ENCODE measurements around the gene TMEM218. TPM values are rescaled to one million over a fixed set of nuclear protein-coding genes. Genes with fewer than 3 reads are reported as not detected.

Gene TMEM218
- total RNA-seq, 1 experiment from 2014 or later: 17.9 TPM

DNA sequence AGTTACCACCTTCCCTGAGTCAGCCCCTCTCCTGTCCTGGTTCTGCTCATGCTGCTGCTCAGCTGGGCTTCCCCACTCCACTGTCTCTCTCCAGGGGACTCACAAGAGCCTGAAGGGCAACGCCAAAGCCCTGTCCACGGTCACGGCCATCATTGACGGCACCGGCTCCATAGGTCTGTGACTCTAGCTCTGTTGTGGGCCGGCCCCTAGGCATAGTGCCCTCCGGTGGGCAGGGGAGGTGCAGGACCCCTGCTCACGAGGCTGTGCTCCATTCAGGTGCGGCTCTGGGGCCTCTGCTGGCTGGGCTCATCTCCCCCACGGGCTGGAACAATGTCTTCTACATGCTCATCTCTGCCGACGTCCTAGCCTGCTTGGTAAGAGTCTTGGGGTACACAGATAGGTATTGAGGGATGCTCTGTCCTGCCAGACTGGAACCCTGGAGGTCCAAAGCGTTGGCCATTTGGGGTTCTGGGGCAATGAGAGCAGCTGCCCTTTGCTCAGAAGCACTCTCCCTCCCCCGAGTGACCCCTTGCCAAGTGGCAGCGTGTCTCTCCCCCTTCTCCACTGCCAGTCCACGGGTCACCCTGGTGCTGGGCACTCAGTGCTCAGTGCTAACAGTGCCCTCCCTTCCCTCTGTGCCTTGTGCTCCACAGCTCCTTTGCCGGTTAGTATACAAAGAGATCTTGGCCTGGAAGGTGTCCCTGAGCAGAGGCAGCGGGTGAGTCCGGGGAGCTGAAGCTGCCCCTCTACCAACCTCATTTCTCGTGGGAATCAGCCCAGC lies 25.9 kb downstream of the TMEM218 start:
- Histone ChIP-seq H3K27me3 (ENCODE audit: insufficient read depth, low read length) (no peaks in the 10 kb centered on the region), H3K9ac (ENCODE audit: low read length) (no peak overlapping the region), H3K4me3 (replicated peaks in 1 of 2; ENCODE audit: low read depth in 1 of 2, low read length in 2 of 2) (no peak overlapping the region), H4K20me1 (ENCODE audit: insufficient read depth) (no peaks in the 10 kb centered on the region), H3K36me3 (ENCODE audit: control insufficient read depth in 1 of 2, insufficient read depth in 2 of 2, low read length in 2 of 2) (no peaks in the 10 kb centered on the region), H3K27ac (ENCODE audit: low read depth, low read length) (no peak overlapping the region), H3K79me2 (ENCODE audit: insufficient read depth, low read length) (no peaks in the 10 kb centered on the region), H2AFZ (ENCODE audit: low read depth, low read length, poor library complexity, severe bottlenecking) (no peak overlapping the region), H3K4me2 (ENCODE audit: low read length) (no peak overlapping the region), H3K4me1 (ENCODE audit: control insufficient read depth in 1 of 2, insufficient read depth in 2 of 2, low read length in 2 of 2) (peaks cover 14 to 60% of the 10 kb centered on the region in 2 experiments; a peak in 3 of 4 replicates), H3K9me2 (ENCODE audit: insufficient read depth) (no peaks in the 10 kb centered on the region), H3K9me3 (ENCODE audit: control insufficient read depth in 1 of 2, insufficient read depth in 1 of 2, low read depth in 1 of 2, low read length in 2 of 2) (no peaks in the 10 kb centered on the region)
- ATAC-seq (no peak), DNase-seq (ENCODE audit: low read depth, low spot score) (no peak)
- POLR2A ChIA-PET: no interaction called here
- RAD21 ChIA-PET (ENCODE audit: low non-redundant PET in 1 of 2, low total read pairs in 2 of 2, uncharacterized antibody in 2 of 2, unreplicated experiment in 2 of 2): no interaction called here
- no TSS peak for BruUV-seq (replicated peaks)
- CTCF ChIA-PET: no interaction called here
- intact Hi-C loops (cut with micrococcal nuclease): no loop called here
- TF ChIP-seq ZNF274 (IDR thresholded peaks at IDR 0.05; ENCODE audit: low read depth, low read length) (no peak), YY1 (IDR thresholded peaks at IDR 0.05; ENCODE audit: extremely low read depth, insufficient replicate concordance, low read depth, low read length) (no peak), JUND (IDR thresholded peaks at IDR 0.05) (no peak), POLR2A (IDR thresholded peaks at IDR 0.05; ENCODE audit: borderline replicate concordance, extremely low read depth, insufficient read depth, insufficient read length) (no peak)
- TF ChIP-seq, protein P1, sequence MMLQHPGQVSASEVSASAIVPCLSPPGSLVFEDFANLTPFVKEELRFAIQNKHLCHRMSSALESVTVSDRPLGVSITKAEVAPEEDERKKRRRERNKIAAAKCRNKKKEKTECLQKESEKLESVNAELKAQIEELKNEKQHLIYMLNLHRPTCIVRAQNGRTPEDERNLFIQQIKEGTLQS (IDR thresholded peaks at IDR 0.05): no peak

DNA sequence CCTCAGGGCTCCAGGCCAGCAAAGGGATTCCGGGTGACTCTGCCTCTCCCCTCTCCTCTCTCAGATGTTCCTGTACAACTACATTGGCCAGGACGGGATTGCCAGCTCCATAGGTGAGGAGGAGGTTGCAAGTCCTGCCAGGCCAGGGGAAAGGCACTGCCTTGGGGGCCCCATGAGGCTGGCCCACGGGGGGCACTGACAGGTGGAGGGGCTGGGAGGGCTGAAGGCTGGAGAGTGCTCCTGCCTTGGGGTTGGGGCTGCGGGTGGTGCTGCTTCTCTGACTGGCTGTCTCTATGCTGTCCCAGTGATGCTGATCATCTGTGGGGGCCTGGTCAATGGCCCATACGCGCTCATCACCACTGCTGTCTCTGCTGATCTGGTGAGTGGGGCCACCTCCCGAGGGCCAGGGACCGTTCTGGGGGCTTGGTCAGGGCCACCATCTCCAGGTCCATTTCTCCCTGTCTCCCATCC lies 26.6 kb downstream of the TMEM218 start:
- ChIA-PET CTCF (no interaction called here), POLR2A (no interaction called here), RAD21 (ENCODE audit: low non-redundant PET in 1 of 2, low total read pairs in 2 of 2, uncharacterized antibody in 2 of 2, unreplicated experiment in 2 of 2) (no interaction called here)
- intact Hi-C loops (cut with micrococcal nuclease): no loop called here
- no peak for DNase-seq (ENCODE audit: low read depth, low spot score)
- Histone ChIP-seq H3K9me3 (ENCODE audit: control insufficient read depth in 1 of 2, insufficient read depth in 1 of 2, low read depth in 1 of 2, low read length in 2 of 2) (no peaks in the 10 kb centered on the region), H3K36me3 (ENCODE audit: control insufficient read depth in 1 of 2, insufficient read depth in 2 of 2, low read length in 2 of 2) (no peaks in the 10 kb centered on the region), H3K27me3 (ENCODE audit: insufficient read depth, low read length) (no peaks in the 10 kb centered on the region), H3K9ac (ENCODE audit: low read length) (no peak overlapping the region), H3K4me2 (ENCODE audit: low read length) (no peak overlapping the region), H3K4me1 (ENCODE audit: control insufficient read depth in 1 of 2, insufficient read depth in 2 of 2, low read length in 2 of 2) (peaks cover 14 to 66% of the 10 kb centered on the region in 2 experiments; a peak in 3 of 4 replicates), H3K9me2 (ENCODE audit: insufficient read depth) (no peaks in the 10 kb centered on the region), H2AFZ (ENCODE audit: low read depth, low read length, poor library complexity, severe bottlenecking) (no peak overlapping the region), H3K27ac (ENCODE audit: low read depth, low read length) (no peak overlapping the region), H3K79me2 (ENCODE audit: insufficient read depth, low read length) (no peaks in the 10 kb centered on the region), H3K4me3 (replicated peaks in 1 of 2; ENCODE audit: low read depth in 1 of 2, low read length in 2 of 2) (no peak overlapping the region), H4K20me1 (ENCODE audit: insufficient read depth) (no peaks in the 10 kb centered on the region)
- ATAC-seq: no peak
- BruUV-seq (replicated peaks): no TSS peak
- TF ChIP-seq SRF (IDR thresholded peaks at IDR 0.05; ENCODE audit: low read depth) (no peak), POLR2A (IDR thresholded peaks at IDR 0.05; ENCODE audit: borderline replicate concordance, extremely low read depth, insufficient read depth, insufficient read length) (no peak), ZFX (IDR thresholded peaks at IDR 0.05) (no peak), YY1 (IDR thresholded peaks at IDR 0.05; ENCODE audit: extremely low read depth, insufficient replicate concordance, low read depth, low read length) (no peak), JUND (IDR thresholded peaks at IDR 0.05) (no peak), RAD21 (IDR thresholded peaks at IDR 0.05; ENCODE audit: low read depth) (no peak), SP1 (IDR thresholded peaks at IDR 0.05; ENCODE audit: low read depth) (no peak), ZNF274 (IDR thresholded peaks at IDR 0.05; ENCODE audit: low read depth, low read length) (no peak), FOSL1 (IDR thresholded peaks at IDR 0.05; ENCODE audit: low read depth) (no peak), EGR1 (IDR thresholded peaks at IDR 0.05; ENCODE audit: low read depth) (no peak), TCF7L2 (IDR thresholded peaks at IDR 0.05; ENCODE audit: borderline replicate concordance, extremely low read depth, insufficient read depth, insufficient read length) (no peak)
- TF ChIP-seq, protein P2, sequence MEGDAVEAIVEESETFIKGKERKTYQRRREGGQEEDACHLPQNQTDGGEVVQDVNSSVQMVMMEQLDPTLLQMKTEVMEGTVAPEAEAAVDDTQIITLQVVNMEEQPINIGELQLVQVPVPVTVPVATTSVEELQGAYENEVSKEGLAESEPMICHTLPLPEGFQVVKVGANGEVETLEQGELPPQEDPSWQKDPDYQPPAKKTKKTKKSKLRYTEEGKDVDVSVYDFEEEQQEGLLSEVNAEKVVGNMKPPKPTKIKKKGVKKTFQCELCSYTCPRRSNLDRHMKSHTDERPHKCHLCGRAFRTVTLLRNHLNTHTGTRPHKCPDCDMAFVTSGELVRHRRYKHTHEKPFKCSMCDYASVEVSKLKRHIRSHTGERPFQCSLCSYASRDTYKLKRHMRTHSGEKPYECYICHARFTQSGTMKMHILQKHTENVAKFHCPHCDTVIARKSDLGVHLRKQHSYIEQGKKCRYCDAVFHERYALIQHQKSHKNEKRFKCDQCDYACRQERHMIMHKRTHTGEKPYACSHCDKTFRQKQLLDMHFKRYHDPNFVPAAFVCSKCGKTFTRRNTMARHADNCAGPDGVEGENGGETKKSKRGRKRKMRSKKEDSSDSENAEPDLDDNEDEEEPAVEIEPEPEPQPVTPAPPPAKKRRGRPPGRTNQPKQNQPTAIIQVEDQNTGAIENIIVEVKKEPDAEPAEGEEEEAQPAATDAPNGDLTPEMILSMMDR (IDR thresholded peaks at IDR 0.05 in 2 of 3, conservative IDR thresholded peaks at IDR 0.05 in 1 of 3; ENCODE audit: borderline replicate concordance in 1 of 3, insufficient read depth in 1 of 3, low read depth in 2 of 3, low read length in 2 of 3): no peak
- TF ChIP-seq, protein P3, sequence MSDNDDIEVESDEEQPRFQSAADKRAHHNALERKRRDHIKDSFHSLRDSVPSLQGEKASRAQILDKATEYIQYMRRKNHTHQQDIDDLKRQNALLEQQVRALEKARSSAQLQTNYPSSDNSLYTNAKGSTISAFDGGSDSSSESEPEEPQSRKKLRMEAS (IDR thresholded peaks at IDR 0.05): no peak
- TF ChIP-seq, protein P4, sequence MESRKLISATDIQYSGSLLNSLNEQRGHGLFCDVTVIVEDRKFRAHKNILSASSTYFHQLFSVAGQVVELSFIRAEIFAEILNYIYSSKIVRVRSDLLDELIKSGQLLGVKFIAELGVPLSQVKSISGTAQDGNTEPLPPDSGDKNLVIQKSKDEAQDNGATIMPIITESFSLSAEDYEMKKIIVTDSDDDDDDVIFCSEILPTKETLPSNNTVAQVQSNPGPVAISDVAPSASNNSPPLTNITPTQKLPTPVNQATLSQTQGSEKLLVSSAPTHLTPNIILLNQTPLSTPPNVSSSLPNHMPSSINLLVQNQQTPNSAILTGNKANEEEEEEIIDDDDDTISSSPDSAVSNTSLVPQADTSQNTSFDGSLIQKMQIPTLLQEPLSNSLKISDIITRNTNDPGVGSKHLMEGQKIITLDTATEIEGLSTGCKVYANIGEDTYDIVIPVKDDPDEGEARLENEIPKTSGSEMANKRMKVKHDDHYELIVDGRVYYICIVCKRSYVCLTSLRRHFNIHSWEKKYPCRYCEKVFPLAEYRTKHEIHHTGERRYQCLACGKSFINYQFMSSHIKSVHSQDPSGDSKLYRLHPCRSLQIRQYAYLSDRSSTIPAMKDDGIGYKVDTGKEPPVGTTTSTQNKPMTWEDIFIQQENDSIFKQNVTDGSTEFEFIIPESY (IDR thresholded peaks at IDR 0.05; ENCODE audit: extremely low read depth, insufficient replicate concordance, low read length): no peak

All from HCT116 (cell line).